ENCODE results near the gene TMEM150B. TPM values are rescaled to one million over a fixed set of nuclear protein-coding genes. Genes with fewer than 3 reads are reported as not detected.

Gene TMEM150B
- total and polyA plus RNA-seq, 12 donors: 0.11 to 20.8 (median 5.4) TPM

- 20 to 80% (median 40%) methylated on average over 1 to 16 of the region's 16 CpGs for WGBS, 4 donors
- peaks cover under 1 to 7% of the 10 kb centered on the region in 2 donors for H3K4me1 ChIP-seq (replicated peaks in 1 of 2)
- no peaks in the 10 kb centered on the region for H3K36me3 ChIP-seq (replicated peaks in 1 of 2)
- H3K4me3 ChIP-seq: peak overlapping the region in 2 of 4 donors; percentile 32 to 72
- no peaks in the 10 kb centered on the region for H3K27me3 ChIP-seq
- peak overlapping the region in 3 of 5 donors; percentile 9 to 86 (median 72) for H3K27ac ChIP-seq
- intact Hi-C loops (cut with DNase I): no loop called here
- H3K9me3 ChIP-seq (replicated peaks in 1 of 3): no peaks in the 10 kb centered on the region
- no peak for DNase-seq
- TF ChIP-seq CTCF (IDR thresholded peaks at IDR 0.05) (no peak), POLR2A (IDR thresholded peaks at IDR 0.05) (no peak)
Observed at GRCh38 chr19:55284405-55285058, 40.6 kb downstream of the TMEM150B start.

- Histone ChIP-seq H3K27ac (peak within 1 kb of the TSS in 3 of 5 donors; percentile 9 to 86 (median 72)), H3K36me3 (replicated peaks in 1 of 2) (no peaks in the 10 kb centered on the region), H3K4me1 (replicated peaks in 1 of 2) (peaks cover 6 to 14% of the 10 kb centered on the region in 2 donors), H3K9me3 (replicated peaks in 1 of 3) (no peaks in the 10 kb centered on the region), H3K27me3 (no peaks in the 10 kb centered on the region), H3K4me3 (peak within 1 kb of the TSS in 2 of 4 donors; percentile 32 to 72)
- intact Hi-C loops (cut with DNase I): no loop called here
- TF ChIP-seq CTCF (IDR thresholded peaks at IDR 0.05) (no peak), POLR2A (IDR thresholded peaks at IDR 0.05) (no peak)
- WGBS, 4 donors: 5 to 22% (median 13%) methylated on average over 6 to 36 of the region's 44 CpGs
- DNase-seq: peak; percentile 51 to 85 (median 72)
Observed at GRCh38 chr19:55283548-55284377, 41.4 kb downstream of the TMEM150B start, which contains the start of gene BRSK1. Gene BRSK1, plus strand, starts transcription at chr19:55283997. Its CDS starts 446 bp downstream, at chr19:55284443.

- H3K4me3 ChIP-seq: peak within 1 kb of the TSS; percentile 65 to 94 (median 68)
- peak; percentile 91 to 97 (median 94) for DNase-seq
- TF ChIP-seq CTCF (IDR thresholded peaks at IDR 0.05) (no peak), POLR2A (IDR thresholded peaks at IDR 0.05) (peak; percentile 20 to 27)
- peak within 1 kb of the TSS; percentile 35 to 87 (median 53) for H3K27ac ChIP-seq
- peaks cover 6 to 14% of the 10 kb centered on the region in 2 donors for H3K4me1 ChIP-seq (replicated peaks in 1 of 2)
- 3 to 7% (median 5%) methylated on average over 22 to 52 of the region's 52 CpGs for WGBS, 4 donors
- peaks cover 0 to 7% of the 10 kb centered on the region in 2 donors for H3K36me3 ChIP-seq (replicated peaks in 1 of 2)
- H3K27me3 ChIP-seq: no peaks in the 10 kb centered on the region
- H3K9me3 ChIP-seq (replicated peaks in 1 of 3): no peaks in the 10 kb centered on the region
- intact Hi-C loops (cut with DNase I): no loop called here
Observed at GRCh38 chr19:55279770-55280643, 45.1 kb downstream of the TMEM150B start, which contains the start of gene HSPBP1. Gene HSPBP1, minus strand, starts transcription at chr19:55280110. Its CDS starts 502 bp downstream, at chr19:55279608.

Measured in adrenal gland (tissue), 12 donors.